Brain microvascular endothelial cell (primary cell): ENCODE results near the gene LSM2.

ENCODE experiments used
- DNase-seq: peaks from one replicate; pipeline ENCODE4 v3.0.0-alpha.2; 2020
- H3K27ac ChIP-seq: fragments of 250-450 bp; sonication (Bioruptor Pico); 2 replicates; pipeline ENCODE4 v1.5.1; 2020; ENCODE audit warnings: mild to moderate bottlenecking, moderate library complexity
- H3K27me3 ChIP-seq: fragments of 250-450 bp; sonication (Bioruptor Pico); replicated peaks from 2 replicates; pipeline ENCODE4 v1.5.1; 2020; ENCODE audit warnings: mild to moderate bottlenecking
- H3K36me3 ChIP-seq: fragments of 250-450 bp; sonication (Bioruptor Pico); replicated peaks from 2 replicates; pipeline ENCODE4 v1.5.1; 2020; ENCODE audit warnings: mild to moderate bottlenecking
- H3K4me3 ChIP-seq: 2 replicates; pipeline ENCODE4 v1.5.1; 2011; ENCODE audit warnings: low read depth, mild to moderate bottlenecking, control low read depth, low read length, moderate library complexity
- in situ Hi-C: cut with HindIII; loops from 2 replicates; pipeline ENCODE4 v1.10.0; 2017; ENCODE audit warnings: low sequenced_read_pairs, low pct_ligation_motif_present
- TF ChIP-seq, protein P1 (sequence below): IDR thresholded peaks from 2 replicates; pipeline ENCODE4 v1.5.1; 2011; ENCODE audit warnings: low read depth, mild to moderate bottlenecking, moderate library complexity, low read length, control low read depth, inconsistent platforms; ENCODE audit errors: missing control alignments

Gene LSM2

DNA sequence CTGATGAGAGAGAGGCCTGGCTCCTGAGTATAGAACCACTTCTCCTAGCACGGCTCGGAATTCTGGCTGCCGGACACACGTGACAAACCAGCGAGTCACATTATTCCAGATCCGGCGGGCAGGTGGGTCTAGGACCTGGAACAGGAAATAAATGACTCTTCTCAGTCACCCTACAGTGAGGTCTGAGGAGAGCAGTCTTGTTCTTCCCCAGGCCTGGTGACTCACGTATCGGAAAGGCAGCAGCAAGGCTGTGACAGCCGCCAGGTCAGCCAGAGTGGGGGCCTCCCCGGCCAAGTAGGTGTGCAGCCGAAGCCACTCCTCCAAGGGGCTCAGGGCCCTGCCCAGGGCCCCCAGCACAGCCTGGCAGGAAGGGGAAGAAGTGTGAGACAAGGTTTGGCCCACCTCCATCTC is 14.0 kb downstream of the LSM2 start:
- Histone ChIP-seq H3K27me3 (no peaks in the 10 kb centered on the region), H3K27ac (peak overlapping the region; percentile 23), H3K4me3 (peak overlapping the region; percentile 15), H3K36me3 (peaks cover 25% of the 10 kb centered on the region)
- TF ChIP-seq, protein P1, sequence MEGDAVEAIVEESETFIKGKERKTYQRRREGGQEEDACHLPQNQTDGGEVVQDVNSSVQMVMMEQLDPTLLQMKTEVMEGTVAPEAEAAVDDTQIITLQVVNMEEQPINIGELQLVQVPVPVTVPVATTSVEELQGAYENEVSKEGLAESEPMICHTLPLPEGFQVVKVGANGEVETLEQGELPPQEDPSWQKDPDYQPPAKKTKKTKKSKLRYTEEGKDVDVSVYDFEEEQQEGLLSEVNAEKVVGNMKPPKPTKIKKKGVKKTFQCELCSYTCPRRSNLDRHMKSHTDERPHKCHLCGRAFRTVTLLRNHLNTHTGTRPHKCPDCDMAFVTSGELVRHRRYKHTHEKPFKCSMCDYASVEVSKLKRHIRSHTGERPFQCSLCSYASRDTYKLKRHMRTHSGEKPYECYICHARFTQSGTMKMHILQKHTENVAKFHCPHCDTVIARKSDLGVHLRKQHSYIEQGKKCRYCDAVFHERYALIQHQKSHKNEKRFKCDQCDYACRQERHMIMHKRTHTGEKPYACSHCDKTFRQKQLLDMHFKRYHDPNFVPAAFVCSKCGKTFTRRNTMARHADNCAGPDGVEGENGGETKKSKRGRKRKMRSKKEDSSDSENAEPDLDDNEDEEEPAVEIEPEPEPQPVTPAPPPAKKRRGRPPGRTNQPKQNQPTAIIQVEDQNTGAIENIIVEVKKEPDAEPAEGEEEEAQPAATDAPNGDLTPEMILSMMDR: no peak
- peak; percentile 55 for DNase-seq
- in situ Hi-C loops: no loop called here

DNA sequence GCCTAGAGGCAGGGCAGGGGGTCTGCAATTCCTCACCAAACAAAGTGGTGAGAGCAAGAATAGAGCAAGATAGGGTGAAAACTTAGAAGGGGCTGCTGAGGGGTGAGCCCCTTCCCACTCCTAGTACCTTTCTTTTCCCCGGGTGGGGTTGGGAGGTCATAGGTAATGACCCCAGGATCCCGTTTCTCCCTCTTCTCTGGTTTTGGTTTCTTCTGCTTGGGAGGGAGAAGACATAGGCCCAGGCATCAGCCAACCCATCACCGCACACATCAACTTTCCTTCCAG is 14.7 kb downstream of the LSM2 start:
- TF ChIP-seq, protein P1: no peak
- H3K27ac ChIP-seq: no peak overlapping the region
- H3K36me3 ChIP-seq: peaks cover 25% of the 10 kb centered on the region
- in situ Hi-C loops: no loop called here
- DNase-seq: no peak
- no peaks in the 10 kb centered on the region for H3K27me3 ChIP-seq
- no peak overlapping the region for H3K4me3 ChIP-seq

DNA sequence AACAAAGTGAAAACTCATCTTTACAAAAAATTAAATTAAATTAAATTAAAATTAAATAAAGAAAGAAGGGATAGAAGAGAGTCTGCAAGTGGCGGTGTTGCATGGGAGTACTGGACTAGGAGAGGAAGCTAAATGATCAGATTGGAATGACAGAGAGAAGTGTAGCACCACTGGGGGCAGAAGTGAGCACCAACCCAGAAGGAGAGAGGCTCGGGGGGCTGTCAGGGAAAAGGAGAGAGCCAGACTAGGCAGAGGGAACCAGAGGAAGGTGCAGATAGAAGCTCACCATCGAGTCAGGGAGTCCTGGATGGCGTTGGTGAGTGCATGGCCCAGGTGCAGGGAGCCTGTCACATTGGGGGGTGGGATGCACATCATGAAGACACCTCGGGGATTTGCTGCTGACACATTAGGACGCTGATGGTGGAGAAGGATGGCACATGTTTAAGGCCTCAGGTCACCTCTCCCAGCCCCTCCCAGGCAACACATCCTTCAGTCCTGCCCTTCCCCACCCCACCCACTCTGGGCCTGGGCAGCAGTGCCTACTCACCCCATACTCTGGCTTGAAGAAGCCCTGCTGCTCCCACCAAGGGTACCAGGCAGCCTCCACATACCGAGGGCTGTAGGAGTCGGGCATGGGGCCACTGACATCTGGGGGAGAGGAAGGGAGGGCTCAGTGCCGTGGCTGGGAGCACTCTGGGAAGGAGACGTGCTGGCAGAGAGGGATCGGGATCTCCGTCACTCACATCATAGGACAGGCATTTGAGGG is 15.3 kb downstream of the LSM2 start:
- TF ChIP-seq, protein P1: peak; percentile 82
- Histone ChIP-seq H3K27ac (no peak overlapping the region), H3K27me3 (no peaks in the 10 kb centered on the region), H3K36me3 (peaks cover 25% of the 10 kb centered on the region), H3K4me3 (no peak overlapping the region)
- in situ Hi-C loops: no loop called here
- peak; percentile 45 for DNase-seq

DNA sequence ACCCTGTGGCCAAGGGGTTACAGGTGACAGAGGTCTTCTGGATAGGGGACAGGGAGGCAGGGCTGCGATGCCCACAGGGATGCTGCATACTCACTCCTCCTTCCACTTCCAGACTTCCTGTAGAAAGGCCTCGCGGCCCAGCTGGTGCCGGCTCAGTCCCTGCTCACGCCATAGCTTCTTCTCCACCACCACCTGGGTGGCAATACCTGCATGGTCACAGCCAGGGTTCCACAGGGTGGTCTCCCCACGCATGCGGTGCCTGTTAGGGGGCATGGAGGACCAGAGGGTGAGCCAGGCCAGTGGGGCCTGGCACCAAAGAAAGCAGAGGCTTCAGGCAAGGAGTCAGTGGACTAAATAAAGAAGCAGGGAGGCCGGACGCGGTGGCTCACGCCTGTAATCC is 21.3 kb downstream of the LSM2 start:
- no peak for DNase-seq
- Histone ChIP-seq H3K27ac (no peak overlapping the region), H3K27me3 (no peaks in the 10 kb centered on the region), H3K4me3 (no peak overlapping the region), H3K36me3 (peaks cover 66% of the 10 kb centered on the region)
- TF ChIP-seq, protein P1: no peak
- in situ Hi-C loops: no loop called here

DNA sequence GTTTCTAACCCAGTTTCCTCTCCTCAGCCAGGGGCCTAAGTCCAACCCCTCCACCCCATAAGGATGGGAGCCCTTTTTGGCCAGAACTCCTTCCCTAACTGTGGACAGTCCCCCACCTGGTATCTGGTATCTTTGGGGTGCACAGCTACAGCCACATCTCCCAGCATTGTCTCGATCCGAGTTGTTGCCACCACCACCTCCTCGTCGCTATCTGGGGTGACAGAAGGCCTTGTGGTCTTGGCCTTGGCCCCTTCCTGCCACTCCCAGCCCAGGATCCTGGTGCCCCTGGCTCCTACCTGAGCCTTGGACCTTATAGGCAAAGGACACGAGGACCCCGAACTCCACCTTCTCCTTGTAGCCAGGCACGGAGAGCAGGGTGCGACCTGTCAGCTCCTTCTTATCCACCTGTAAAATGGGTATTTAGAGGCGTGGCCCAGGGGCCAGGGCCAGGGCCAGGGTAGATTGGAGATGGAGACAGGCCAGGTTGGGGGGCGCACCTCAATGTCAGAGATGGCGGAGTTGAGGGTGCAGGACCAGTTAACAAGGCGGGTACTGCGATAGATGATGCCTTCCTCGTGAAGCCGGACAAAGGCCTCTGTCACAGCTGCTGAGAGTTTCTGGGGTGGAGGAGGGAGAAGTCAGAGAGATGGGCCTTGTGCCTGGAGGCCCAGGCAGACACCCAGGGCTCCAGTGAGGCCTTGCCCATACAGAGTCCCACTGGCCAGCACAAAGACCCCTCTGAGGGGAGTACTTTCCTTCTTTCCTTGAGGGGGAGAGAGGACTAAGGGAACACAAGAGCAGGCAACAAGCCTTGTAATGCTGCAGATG is 22.5 kb downstream of the LSM2 start:
- in situ Hi-C loops: no loop called here
- no peak overlapping the region for H3K4me3 ChIP-seq
- peaks cover 71% of the 10 kb centered on the region for H3K36me3 ChIP-seq
- no peaks in the 10 kb centered on the region for H3K27me3 ChIP-seq
- H3K27ac ChIP-seq: no peak overlapping the region
- no peak for DNase-seq
- TF ChIP-seq, protein P1: no peak
